GM23338 (cell line): Measurements from ENCODE around the gene DARS2. TPM values are rescaled to one million over a fixed set of nuclear protein-coding genes. Genes with fewer than 3 reads are reported as not detected.
A peak's percentile ranks its signal among the peaks of the same experiment; 100 is the strongest.

Source experiments
- ATAC-seq: fragments of 200-7000 bp; cut with Tn5 transposase; 3 replicates; pipeline ENCODE4 v1.9.1; 2020
- DNase-seq: peaks from one replicate; pipeline ENCODE4 v3.0.0-alpha.2; 2015; ENCODE audit warnings: low spot score
- H2AFZ ChIP-seq: fragments of 200-600 bp; sonication (generic); 2 replicates; pipeline ENCODE4 v1.8.0; 2016; ENCODE audit warnings: antibody characterized with exemption, mild to moderate bottlenecking, moderate library complexity
- H3F3A ChIP-seq: fragments of 200-600 bp; sonication (generic); replicated peaks from 2 replicates; pipeline ENCODE4 v1.8.0; 2017; ENCODE audit warnings: antibody characterized with exemption, mixed run types, low read depth
- H3K27ac ChIP-seq: fragments of 200-600 bp; sonication (generic); 2 replicates; pipeline ENCODE4 v1.6.1; 2016; ENCODE audit warnings: low read depth
- H3K27me3 ChIP-seq: fragments of 200-600 bp; sonication (generic); 2 replicates; pipeline ENCODE4 v1.8.0; 2016; ENCODE audit warnings: mild to moderate bottlenecking, mixed run types, moderate library complexity; ENCODE audit not compliant: insufficient read depth
- H3K36me3 ChIP-seq: fragments of 200-600 bp; sonication (generic); 2 replicates; pipeline ENCODE4 v1.8.0; 2016; ENCODE audit warnings: mild to moderate bottlenecking; ENCODE audit not compliant: insufficient read depth
- H3K4me1 ChIP-seq: fragments of 200-600 bp; sonication (generic); 2 replicates; pipeline ENCODE4 v1.8.0; 2016; ENCODE audit warnings: mild to moderate bottlenecking, moderate library complexity; ENCODE audit not compliant: insufficient read depth
- H3K4me2 ChIP-seq: fragments of 200-600 bp; sonication (generic); 2 replicates; pipeline ENCODE4 v1.7.1; 2017; ENCODE audit warnings: mixed run types
- H3K4me3 ChIP-seq: fragments of 200-600 bp; sonication (generic); 2 replicates; pipeline ENCODE4 v1.6.1; 2016; ENCODE audit warnings: mixed run types
- H3K79me2 ChIP-seq: fragments of 200-600 bp; sonication (generic); replicated peaks from 2 replicates; pipeline ENCODE4 v1.8.0; 2017; ENCODE audit warnings: mild to moderate bottlenecking; ENCODE audit not compliant: insufficient read depth
- H3K9me2 ChIP-seq: fragments of 200-600 bp; sonication (generic); 2 replicates; pipeline ENCODE4 v1.8.0; 2017; ENCODE audit not compliant: insufficient read depth
- H4K20me1 ChIP-seq: fragments of 200-600 bp; sonication (generic); replicated peaks from 2 replicates; pipeline ENCODE4 v1.8.0; 2017; ENCODE audit warnings: mild to moderate bottlenecking; ENCODE audit not compliant: insufficient read depth
- H3K27ac Mint-ChIP-seq: 2 replicates; pipeline ENCODE4 v1.8.0; 2020; ENCODE audit warnings: inconsistent platforms, mild to moderate bottlenecking, moderate library complexity, mixed read lengths
- H3K27me3 Mint-ChIP-seq: 3 replicates; pipeline ENCODE4 v1.8.0; 2022; ENCODE audit warnings: low read depth, mild to moderate bottlenecking, moderate library complexity, mixed read lengths, inconsistent platforms; ENCODE audit not compliant: insufficient read depth, poor library complexity
- H3K36me3 Mint-ChIP-seq: 3 replicates; pipeline ENCODE4 v1.8.0; 2021; ENCODE audit warnings: low read depth, mild to moderate bottlenecking, inconsistent platforms, moderate library complexity, mixed read lengths
- H3K4me1 Mint-ChIP-seq: 3 replicates; pipeline ENCODE4 v1.8.0; 2020; ENCODE audit warnings: mild to moderate bottlenecking, inconsistent platforms, mixed read lengths
- H3K4me3 Mint-ChIP-seq: 3 replicates; pipeline ENCODE4 v1.8.0; 2021; ENCODE audit warnings: moderate library complexity, mild to moderate bottlenecking, inconsistent platforms, mixed read lengths
- H3K9me3 Mint-ChIP-seq: 3 replicates; pipeline ENCODE4 v1.8.0; 2020; ENCODE audit warnings: moderate library complexity, mild to moderate bottlenecking, inconsistent platforms, mixed read lengths
- CREB1 ChIP-seq: fragments of 250-450 bp; sonication (Bioruptor Pico); IDR thresholded peaks from 2 replicates; pipeline ENCODE4 v1.5.0; 2020; ENCODE audit warnings: low read depth, mild to moderate bottlenecking, moderate library complexity
- CTCF ChIP-seq, 2 experiments: fragments of 200-600 bp in 1 of 2; sonication (generic) in 1 of 2; conservative IDR thresholded peaks; 2 replicates each; pipeline versions ENCODE4 v1.5.1 to v1.6.1; 2016 to 2017; ENCODE audit warnings: antibody characterized with exemption in 2 of 2, low read depth in 2 of 2, mild to moderate bottlenecking in 2 of 2, moderate library complexity in 1 of 2
- ETS1 ChIP-seq: IDR thresholded peaks from 2 replicates; pipeline ENCODE4 v1.6.1; 2016; ENCODE audit warnings: antibody characterized with exemption
- EZH2 ChIP-seq: fragments of 200-600 bp; sonication (generic); IDR thresholded peaks from one replicate; pipeline ENCODE4 v1.8.0; 2017; ENCODE audit warnings: antibody characterized with exemption, mild to moderate bottlenecking, low read depth; ENCODE audit not compliant: unreplicated experiment
- EZH2phosphoT487 ChIP-seq: fragments of 200-600 bp; sonication (generic); IDR thresholded peaks from one replicate; pipeline ENCODE4 v1.8.1; 2018; ENCODE audit warnings: antibody characterized with exemption; ENCODE audit not compliant: unreplicated experiment
- JUNB ChIP-seq: IDR thresholded peaks from one replicate; pipeline ENCODE4 v1.6.1; 2016; ENCODE audit warnings: antibody characterized with exemption; ENCODE audit not compliant: unreplicated experiment
- NANOG ChIP-seq: IDR thresholded peaks from 2 replicates; pipeline ENCODE4 v1.6.1; 2016; ENCODE audit warnings: antibody characterized with exemption, borderline replicate concordance
- POLR2AphosphoS5 ChIP-seq: IDR thresholded peaks from 2 replicates; pipeline ENCODE4 v1.6.1; 2016; ENCODE audit warnings: antibody characterized with exemption, low read depth
- REST ChIP-seq: IDR thresholded peaks from one replicate; pipeline ENCODE4 v1.6.1; 2018; ENCODE audit warnings: antibody characterized with exemption; ENCODE audit not compliant: unreplicated experiment
- STAT1 ChIP-seq: IDR thresholded peaks from one replicate; pipeline ENCODE4 v1.6.1; 2016; ENCODE audit warnings: antibody characterized with exemption; ENCODE audit not compliant: unreplicated experiment
- ZNF114 ChIP-seq: fragments of 250-450 bp; sonication (Bioruptor Pico); IDR thresholded peaks from 2 replicates; pipeline ENCODE4 v1.5.0; 2020; ENCODE audit warnings: mild to moderate bottlenecking, moderate library complexity
- ZNF331 ChIP-seq: fragments of 250-450 bp; sonication (Bioruptor Pico); IDR thresholded peaks from 2 replicates; pipeline ENCODE4 v1.5.0; 2020; ENCODE audit warnings: low read depth, mild to moderate bottlenecking, moderate library complexity
- ZNF462 ChIP-seq: fragments of 250-450 bp; sonication (Bioruptor Pico); IDR thresholded peaks from 2 replicates; pipeline ENCODE4 v1.5.0; 2020; ENCODE audit warnings: mild to moderate bottlenecking, moderate library complexity
- polyA plus RNA-seq: library from polyadenylated mRNA; unstranded; fragments of >200 nt; fragmentation: Nextera tagmentation; extraction: Ambion mirVana; gene quantifications from 2 replicates; pipeline ENCODE4 v1.2.1, GENCODE V29; 2016
- total RNA-seq: library from RNA; depleted of rRNA; stranded (reverse); fragments of >200 nt; shearing (Covaris generic); gene quantifications from 2 replicates; pipeline ENCODE4 v1.2.3, GENCODE V29; 2014

Gene DARS2
- total and polyA plus RNA-seq, 2 experiments from 2014 or later: 18.1 to 41.1 TPM

GRCh38 chr1:173823781-173824314 is 625 bp upstream of the DARS2 start:
- DNase-seq: no peak
- Mint-ChIP-seq H3K36me3 (peaks cover 24% of the 10 kb centered on the region), H3K9me3 (no peaks in the 10 kb centered on the region; the same call in 2 of the 3 replicates), H3K4me3 (peak overlapping the region; percentile 100), H3K27ac (peak overlapping the region; percentile 99), H3K27me3 (no peaks in the 10 kb centered on the region), H3K4me1 (peaks cover 11% of the 10 kb centered on the region)
- Histone ChIP-seq H3K79me2 (peaks cover 61% of the 10 kb centered on the region), H3F3A (peaks cover 4% of the 10 kb centered on the region; the same call in 1 of the 2 replicates), H3K4me3 (peak overlapping the region; percentile 96), H4K20me1 (peaks cover 13% of the 10 kb centered on the region; the same call in 1 of the 2 replicates), H2AFZ (peak overlapping the region; percentile 60; the same call in 1 of the 2 replicates), H3K36me3 (peaks cover 17% of the 10 kb centered on the region), H3K9me2 (no peaks in the 10 kb centered on the region), H3K4me2 (peak overlapping the region; percentile 95), H3K4me1 (peaks cover 7% of the 10 kb centered on the region), H3K27ac (peak overlapping the region; percentile 99), H3K27me3 (no peaks in the 10 kb centered on the region)
- no peak for TF ChIP-seq ZNF462 (CRISPR knock-in tag)
- no peak for TF ChIP-seq EZH2
- no peak for TF ChIP-seq EZH2phosphoT487
- no peak for TF ChIP-seq STAT1
- no peak for TF ChIP-seq POLR2AphosphoS5
- no peak for TF ChIP-seq CTCF (conservative IDR thresholded peaks at IDR 0.05; ENCODE audit: low read depth in 2 of 2)
- no peak for TF ChIP-seq NANOG
- no peak for TF ChIP-seq JUNB
- no peak for TF ChIP-seq CREB1 (CRISPR knock-in tag)
- no peak for TF ChIP-seq ZNF331 (CRISPR knock-in tag)
- TF ChIP-seq REST: no peak
- no peak for TF ChIP-seq ZNF114 (CRISPR knock-in tag)
- TF ChIP-seq ETS1: no peak
- peak; percentile 63 for ATAC-seq
